ENCODE measurements around the gene HOXA4. TPM values are rescaled to one million over a fixed set of nuclear protein-coding genes. Genes with fewer than 3 reads are reported as not detected.

HOXA4 gene
- total and polyA plus RNA-seq, 7 donors: 1.8 to 4.8 (median 2.9) TPM; not detected in 1

GRCh38 chr7:27156916-27157701 is 26.6 kb upstream of the HOXA4 start:
- WGBS, 2 donors: 5 to 12% methylated on average over 30 of the region's 30 CpGs
- no peaks in the 10 kb centered on the region for H3K27me3 ChIP-seq
- peak overlapping the region in 3 of 4 donors; percentile 83 to 96 (median 91) for H3K27ac ChIP-seq
- H3K4me1 ChIP-seq: peaks cover 0 to 56% (median 49%) of the 10 kb centered on the region in 4 donors
- H3K4me3 ChIP-seq: peak overlapping the region; percentile 51 to 76 (median 64)
- intact Hi-C loops (cut with DNase I): loop anchor here (5.0 kb wide), 2 partner anchors 300 to 1205 kb away; no protein-coding TSS in a partner anchor
- H3K36me3 ChIP-seq: no peaks in the 10 kb centered on the region
- no peak for TF ChIP-seq CTCF (IDR thresholded peaks at IDR 0.05)
- no peak for TF ChIP-seq POLR2A (IDR thresholded peaks at IDR 0.05)
- no peak for TF ChIP-seq EP300 (IDR thresholded peaks at IDR 0.05)
- no peak for TF ChIP-seq POLR2AphosphoS5 (IDR thresholded peaks at IDR 0.05)
- peak; percentile 74 for DNase-seq
- no peaks in the 10 kb centered on the region for H3K9me3 ChIP-seq

GRCh38 chr7:27156508-27156898 is 25.9 kb upstream of the HOXA4 start, which contains the start of gene HOXA7:
Gene HOXA7, minus strand, starts transcription at chr7:27156675. Its CDS starts 130 bp downstream, at chr7:27156545.
- H3K27me3 ChIP-seq: no peaks in the 10 kb centered on the region
- 1% methylated on average over 33 of the region's 33 CpGs for WGBS, 2 donors
- peak within 1 kb of the TSS in 3 of 4 donors; percentile 83 to 96 (median 91) for H3K27ac ChIP-seq
- no peaks in the 10 kb centered on the region for H3K9me3 ChIP-seq
- no peaks in the 10 kb centered on the region for H3K36me3 ChIP-seq
- peak; percentile 96 for DNase-seq
- peaks cover 0 to 53% (median 43%) of the 10 kb centered on the region in 4 donors for H3K4me1 ChIP-seq
- TF ChIP-seq POLR2AphosphoS5 (IDR thresholded peaks at IDR 0.05): peak; percentile 60 to 79 (median 74)
- no peak for TF ChIP-seq CTCF (IDR thresholded peaks at IDR 0.05)
- TF ChIP-seq POLR2A (IDR thresholded peaks at IDR 0.05): peak; percentile 8 to 39
- intact Hi-C loops (cut with DNase I): loop anchor here (5.0 kb wide), 2 partner anchors 299 to 1204 kb away; no protein-coding TSS in a partner anchor
- H3K4me3 ChIP-seq: peak within 1 kb of the TSS; percentile 51 to 76 (median 64)

- peak; percentile 80 for DNase-seq
- peaks cover 0 to 52% (median 38%) of the 10 kb centered on the region in 4 donors for H3K4me1 ChIP-seq
- intact Hi-C loops (cut with DNase I): loop anchor here (5.0 kb wide), 2 partner anchors 299 to 1204 kb away; no protein-coding TSS in a partner anchor
Measured at GRCh38 chr7:27155816-27156507, 25.4 kb upstream of the HOXA4 start.

More at GRCh38 chr7:27155816-27156507, 25.4 kb upstream of the HOXA4 start:
- Histone ChIP-seq H3K27me3 (no peaks in the 10 kb centered on the region), H3K9me3 (no peaks in the 10 kb centered on the region), H3K27ac (peak overlapping the region in 3 of 4 donors; percentile 83 to 96 (median 91)), H3K36me3 (no peaks in the 10 kb centered on the region), H3K4me3 (peak overlapping the region; percentile 51 to 76 (median 64))
- TF ChIP-seq EP300 (IDR thresholded peaks at IDR 0.05) (no peak), CTCF (IDR thresholded peaks at IDR 0.05) (no peak), POLR2A (IDR thresholded peaks at IDR 0.05) (peak in 1 of 2 donors; percentile 45), POLR2AphosphoS5 (IDR thresholded peaks at IDR 0.05) (peak; percentile 14 to 72 (median 48))
- WGBS, 2 donors: 1% methylated on average over 63 of the region's 63 CpGs
